ENCODE results near the gene THRB.

THRB gene

GRCh38 chr3:24227635-24228034, 267.0 kb downstream of the THRB start:
- TF ChIP-seq, protein P1, sequence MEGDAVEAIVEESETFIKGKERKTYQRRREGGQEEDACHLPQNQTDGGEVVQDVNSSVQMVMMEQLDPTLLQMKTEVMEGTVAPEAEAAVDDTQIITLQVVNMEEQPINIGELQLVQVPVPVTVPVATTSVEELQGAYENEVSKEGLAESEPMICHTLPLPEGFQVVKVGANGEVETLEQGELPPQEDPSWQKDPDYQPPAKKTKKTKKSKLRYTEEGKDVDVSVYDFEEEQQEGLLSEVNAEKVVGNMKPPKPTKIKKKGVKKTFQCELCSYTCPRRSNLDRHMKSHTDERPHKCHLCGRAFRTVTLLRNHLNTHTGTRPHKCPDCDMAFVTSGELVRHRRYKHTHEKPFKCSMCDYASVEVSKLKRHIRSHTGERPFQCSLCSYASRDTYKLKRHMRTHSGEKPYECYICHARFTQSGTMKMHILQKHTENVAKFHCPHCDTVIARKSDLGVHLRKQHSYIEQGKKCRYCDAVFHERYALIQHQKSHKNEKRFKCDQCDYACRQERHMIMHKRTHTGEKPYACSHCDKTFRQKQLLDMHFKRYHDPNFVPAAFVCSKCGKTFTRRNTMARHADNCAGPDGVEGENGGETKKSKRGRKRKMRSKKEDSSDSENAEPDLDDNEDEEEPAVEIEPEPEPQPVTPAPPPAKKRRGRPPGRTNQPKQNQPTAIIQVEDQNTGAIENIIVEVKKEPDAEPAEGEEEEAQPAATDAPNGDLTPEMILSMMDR (IDR thresholded peaks at IDR 0.05; ENCODE audit: insufficient read depth, low read depth, low read length, missing control alignments) = no peak
- H3K4me3 ChIP-seq (ENCODE audit: low read length) = no peak overlapping the region
- no peak for DNase-seq (ENCODE audit: low read depth)

DNA sequence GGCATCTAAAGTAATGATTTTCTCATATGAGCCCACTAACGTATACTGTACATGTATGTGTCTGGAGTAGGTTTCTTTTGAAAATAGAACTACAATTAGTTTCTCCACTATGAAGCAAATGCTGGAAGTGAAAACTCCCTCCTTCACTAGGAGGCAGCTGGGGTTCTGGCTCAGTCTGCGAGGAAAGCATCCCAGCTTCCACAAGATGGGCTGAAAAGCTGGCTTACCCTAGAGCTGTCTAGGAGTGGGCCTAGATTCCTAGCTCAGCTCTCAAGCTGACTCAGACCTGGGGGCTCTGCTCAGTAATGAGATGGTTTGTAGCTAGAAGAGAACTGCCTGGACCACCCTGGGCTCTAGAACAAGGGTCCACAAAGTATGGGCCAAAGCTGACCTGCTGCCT, 268.3 kb downstream of the THRB start:
- TF ChIP-seq, protein P1 (IDR thresholded peaks at IDR 0.05; ENCODE audit: insufficient read depth, low read depth, low read length, missing control alignments) = no peak
- no peak for DNase-seq (ENCODE audit: low read depth)
- no peak overlapping the region for H3K4me3 ChIP-seq (ENCODE audit: low read length)

DNA sequence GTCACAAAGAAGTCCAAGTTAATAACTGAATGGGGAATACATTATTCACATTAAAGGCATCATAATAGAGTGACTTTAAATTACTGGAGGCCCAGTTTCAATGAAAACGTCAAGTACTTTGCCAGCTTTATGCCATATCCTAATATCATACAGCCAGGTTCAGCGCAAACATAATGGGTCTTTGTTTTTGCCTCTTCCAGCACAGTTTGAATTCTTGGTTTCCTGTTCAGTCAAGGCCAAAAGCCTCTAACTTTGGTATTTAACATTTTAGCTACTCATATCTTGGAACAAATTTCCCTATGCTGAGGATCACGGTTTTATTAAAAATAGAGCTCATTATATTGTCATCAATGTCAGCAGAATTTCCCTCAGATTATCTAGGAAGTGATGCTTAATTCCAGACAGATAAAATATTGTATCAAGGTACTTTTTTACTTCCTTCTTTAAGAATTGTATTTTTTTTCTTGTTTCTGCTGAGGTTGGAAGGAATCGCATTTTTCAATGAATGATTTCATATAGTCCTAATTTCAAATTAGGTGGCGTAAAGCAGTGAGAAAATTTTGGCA, 269.2 kb downstream of the THRB start:
- DNase-seq (ENCODE audit: low read depth) = no peak
- TF ChIP-seq, protein P1 (IDR thresholded peaks at IDR 0.05; ENCODE audit: insufficient read depth, low read depth, low read length, missing control alignments) = no peak
- H3K4me3 ChIP-seq (ENCODE audit: low read length) = no peak overlapping the region

GRCh38 chr3:24224666-24225384, 269.8 kb downstream of the THRB start:
- DNase-seq (ENCODE audit: low read depth) = no peak
- TF ChIP-seq, protein P1 (IDR thresholded peaks at IDR 0.05; ENCODE audit: insufficient read depth, low read depth, low read length, missing control alignments) = no peak
- no peak overlapping the region for H3K4me3 ChIP-seq (ENCODE audit: low read length)

DNA sequence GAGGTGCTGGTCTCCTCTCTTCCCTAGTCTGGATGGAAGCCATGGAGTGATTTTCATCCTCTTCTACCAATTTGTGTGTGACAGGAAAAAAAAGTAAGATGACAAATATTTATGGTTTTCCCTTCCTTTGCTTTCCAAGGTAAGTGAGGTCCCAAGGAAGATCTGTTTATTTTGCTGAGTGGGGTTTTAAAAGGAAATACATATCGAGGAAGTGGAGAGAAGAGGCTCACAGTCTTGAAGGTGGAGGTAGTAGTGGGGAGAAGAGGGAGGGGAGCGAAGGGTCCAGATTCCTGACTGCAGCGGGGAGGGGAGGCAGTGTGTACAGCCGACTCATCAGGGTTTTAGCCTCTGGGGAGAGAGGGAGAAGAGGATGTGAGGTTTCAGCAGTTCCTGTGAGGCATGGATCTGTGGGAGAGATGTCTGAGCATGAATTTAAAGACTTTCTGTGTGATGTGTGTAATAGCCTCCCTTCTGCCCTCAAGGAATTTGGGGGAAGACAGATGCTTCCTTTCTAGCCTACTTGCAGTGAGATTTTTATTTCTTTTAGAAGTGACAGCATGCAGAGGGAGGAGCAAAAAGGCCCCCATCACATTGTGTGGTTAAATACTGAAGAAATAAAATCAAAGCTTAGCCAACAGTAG, 272.4 kb downstream of the THRB start:
- DNase-seq (ENCODE audit: low read depth) = peak; percentile 80
- no peak overlapping the region for H3K4me3 ChIP-seq (ENCODE audit: low read length)
- TF ChIP-seq, protein P1 (IDR thresholded peaks at IDR 0.05; ENCODE audit: insufficient read depth, low read depth, low read length, missing control alignments) = no peak

GRCh38 chr3:24220859-24221657, 273.6 kb downstream of the THRB start:
- no peak overlapping the region for H3K4me3 ChIP-seq (ENCODE audit: low read length)
- TF ChIP-seq, protein P1 (IDR thresholded peaks at IDR 0.05; ENCODE audit: insufficient read depth, low read depth, low read length, missing control alignments) = no peak
- peak; percentile 97 for DNase-seq (ENCODE audit: low read depth)
